ENCODE measurements around the gene LCN2. TPM values are rescaled to one million over a fixed set of nuclear protein-coding genes. Genes with fewer than 3 reads are reported as not detected.
A peak's percentile ranks its signal among the peaks of the same experiment; 100 is the strongest.

Gene LCN2
- total RNA-seq, 1 experiment from 2014 or later, result 1.3 TPM

- TF ChIP-seq AFF4 (CRISPR knock-in tag; IDR thresholded peaks at IDR 0.05; ENCODE audit: borderline replicate concordance) (no peak), RORB (CRISPR knock-in tag; IDR thresholded peaks at IDR 0.05) (no peak), NR2C2 (CRISPR knock-in tag; IDR thresholded peaks at IDR 0.05) (no peak), AR (CRISPR knock-in tag; IDR thresholded peaks at IDR 0.05) (no peak), SP1 (CRISPR knock-in tag; conservative IDR thresholded peaks at IDR 0.05) (peak; percentile 76), JAZF1 (CRISPR knock-in tag; IDR thresholded peaks at IDR 0.05) (no peak), TEAD4 (CRISPR knock-in tag; IDR thresholded peaks at IDR 0.05) (no peak), TP53 (CRISPR knock-in tag; IDR thresholded peaks at IDR 0.05) (no peak)
- TF ChIP-seq, protein P1, sequence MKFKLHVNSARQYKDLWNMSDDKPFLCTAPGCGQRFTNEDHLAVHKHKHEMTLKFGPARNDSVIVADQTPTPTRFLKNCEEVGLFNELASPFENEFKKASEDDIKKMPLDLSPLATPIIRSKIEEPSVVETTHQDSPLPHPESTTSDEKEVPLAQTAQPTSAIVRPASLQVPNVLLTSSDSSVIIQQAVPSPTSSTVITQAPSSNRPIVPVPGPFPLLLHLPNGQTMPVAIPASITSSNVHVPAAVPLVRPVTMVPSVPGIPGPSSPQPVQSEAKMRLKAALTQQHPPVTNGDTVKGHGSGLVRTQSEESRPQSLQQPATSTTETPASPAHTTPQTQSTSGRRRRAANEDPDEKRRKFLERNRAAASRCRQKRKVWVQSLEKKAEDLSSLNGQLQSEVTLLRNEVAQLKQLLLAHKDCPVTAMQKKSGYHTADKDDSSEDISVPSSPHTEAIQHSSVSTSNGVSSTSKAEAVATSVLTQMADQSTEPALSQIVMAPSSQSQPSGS (CRISPR knock-in tag; IDR thresholded peaks at IDR 0.05; ENCODE audit: borderline replicate concordance, low read depth), result no peak
Measured at GRCh38 chr9:128191406-128192046, 42.3 kb downstream of the LCN2 start, which contains the start of gene CIZ1 (continued).

DNA sequence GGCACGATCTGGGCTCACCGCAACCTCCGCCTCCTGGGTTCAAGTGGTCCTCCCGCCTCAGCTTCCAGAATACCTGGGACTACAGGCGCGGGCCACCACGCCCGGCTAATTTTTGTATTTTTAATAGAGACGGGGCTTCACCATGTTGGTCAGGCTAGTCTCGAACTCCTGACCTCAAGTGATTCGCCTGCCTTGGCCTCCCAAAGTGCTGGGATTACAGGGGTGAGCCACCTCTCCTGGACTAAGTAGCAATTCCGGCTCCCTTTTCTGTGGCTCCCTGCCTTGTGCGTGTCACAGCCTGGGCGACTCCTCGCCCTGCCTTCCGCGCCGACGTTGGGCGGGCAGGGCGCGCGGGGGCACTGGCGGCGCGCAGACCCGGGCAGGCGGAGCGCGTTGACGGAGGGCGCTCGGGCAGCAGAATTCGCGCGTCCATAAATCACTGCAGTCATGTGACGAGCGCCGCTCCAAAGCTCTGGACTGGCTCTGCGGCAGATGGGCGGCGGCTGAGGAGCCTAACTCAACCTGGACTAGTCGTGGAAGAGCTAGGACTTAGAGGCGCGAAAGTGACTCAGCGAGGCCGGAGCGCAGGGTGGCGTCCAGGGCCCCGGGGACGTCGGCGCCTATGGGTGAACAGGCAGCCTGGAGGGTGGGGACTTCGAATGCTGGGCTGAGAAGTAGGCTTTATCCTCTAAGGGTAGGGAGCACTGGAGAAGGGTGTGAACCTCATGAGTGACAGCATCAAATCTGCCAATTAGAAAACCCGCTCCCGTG is 43.5 kb downstream of the LCN2 start:
- no peak for TF ChIP-seq ZBTB21 (CRISPR knock-in tag; IDR thresholded peaks at IDR 0.05; ENCODE audit: borderline replicate concordance)
- TF ChIP-seq ZNF263 (CRISPR knock-in tag; IDR thresholded peaks at IDR 0.05; ENCODE audit: low read depth), result no peak
- 0 out of 2 replicates have a peak, but pooled peaks have one; percentile 7 for TF ChIP-seq MAX (CRISPR knock-in tag; IDR thresholded peaks at IDR 0.05)
- POLR2A ChIA-PET, result interaction anchor here (0.6 kb wide), 1 partner anchor 254 kb away, joined by 3 read pairs; no protein-coding TSS in a partner anchor
- Mint-ChIP-seq H3K27ac (no peak overlapping the region; the same call in 1 of the 2 replicates), H3K36me3 (peaks cover 13% of the 10 kb centered on the region), H3K9me3 (no peaks in the 10 kb centered on the region), H3K4me3 (peak overlapping the region; percentile 39), H3K4me1 (peaks cover 11% of the 10 kb centered on the region), H3K27me3 (ENCODE audit: low read depth) (peaks cover 10% of the 10 kb centered on the region)
- DNase-seq (ENCODE audit: low spot score), result peak; percentile 30
- CTCF ChIA-PET, result interaction anchor here (0.8 to 3.6 kb wide), 9 partner anchors 9 to 246 kb away, joined by 3 to 18 read pairs (median 4); partner anchors contain the start of gene DNM1
- ATAC-seq, result no peak

Measured in WTC11 (cell line).